KMS-11 (cell line): Measurements from ENCODE around the gene MAP6.

ENCODE experiments used
- H2AFZ ChIP-seq: fragments of 200-600 bp; sonication (generic); 2 replicates; pipeline ENCODE4 v1.6.1; 2016; ENCODE audit warnings: antibody characterized with exemption, mixed run types, low read depth
- H3K27ac ChIP-seq: fragments of 200-600 bp; sonication (generic); 2 replicates; pipeline ENCODE4 v1.6.1; 2016; ENCODE audit warnings: mild to moderate bottlenecking, mixed run types
- H3K27me3 ChIP-seq: fragments of 200-600 bp; sonication (generic); 2 replicates; pipeline ENCODE4 v1.6.1; 2017; ENCODE audit warnings: mild to moderate bottlenecking, low read depth, mixed run types, moderate library complexity; ENCODE audit not compliant: insufficient read depth
- H3K36me3 ChIP-seq: fragments of 200-600 bp; sonication (generic); 2 replicates; pipeline ENCODE4 v1.6.1; 2017; ENCODE audit warnings: mild to moderate bottlenecking, mixed run types; ENCODE audit not compliant: insufficient read depth
- H3K4me1 ChIP-seq: fragments of 200-600 bp; sonication (generic); 2 replicates; pipeline ENCODE4 v1.6.1; 2016; ENCODE audit warnings: mild to moderate bottlenecking, low read depth, mixed run types; ENCODE audit not compliant: poor library complexity, severe bottlenecking
- H3K4me2 ChIP-seq: fragments of 200-600 bp; sonication (generic); 2 replicates; pipeline ENCODE4 v1.7.0; 2016; ENCODE audit warnings: mild to moderate bottlenecking, mixed run types
- H3K4me3 ChIP-seq: fragments of 200-600 bp; sonication (generic); IDR thresholded peaks from 2 replicates; pipeline ENCODE4 v1.6.1; 2017; ENCODE audit warnings: low read depth, low read length, mixed read lengths; ENCODE audit not compliant: insufficient read depth
- H3K79me2 ChIP-seq: fragments of 200-600 bp; sonication (generic); 2 replicates; pipeline ENCODE4 v1.6.1; 2016; ENCODE audit warnings: low read depth, mixed run types; ENCODE audit not compliant: insufficient read depth
- H3K9ac ChIP-seq: fragments of 200-600 bp; sonication (generic); 2 replicates; pipeline ENCODE4 v1.6.1; 2016; ENCODE audit warnings: mild to moderate bottlenecking, mixed run types
- H4K20me1 ChIP-seq: fragments of 200-600 bp; sonication (generic); 2 replicates; pipeline ENCODE4 v1.6.1; 2016; ENCODE audit warnings: mild to moderate bottlenecking, mixed run types; ENCODE audit not compliant: insufficient read depth
- TF ChIP-seq, protein P1 (sequence below): fragments of 200-600 bp; sonication (generic); conservative IDR thresholded peaks from 2 replicates; pipeline ENCODE4 v1.6.1; 2017; ENCODE audit warnings: low read depth, mild to moderate bottlenecking, antibody characterized with exemption, low read length, moderate library complexity, mixed read lengths

MAP6 gene

DNA sequence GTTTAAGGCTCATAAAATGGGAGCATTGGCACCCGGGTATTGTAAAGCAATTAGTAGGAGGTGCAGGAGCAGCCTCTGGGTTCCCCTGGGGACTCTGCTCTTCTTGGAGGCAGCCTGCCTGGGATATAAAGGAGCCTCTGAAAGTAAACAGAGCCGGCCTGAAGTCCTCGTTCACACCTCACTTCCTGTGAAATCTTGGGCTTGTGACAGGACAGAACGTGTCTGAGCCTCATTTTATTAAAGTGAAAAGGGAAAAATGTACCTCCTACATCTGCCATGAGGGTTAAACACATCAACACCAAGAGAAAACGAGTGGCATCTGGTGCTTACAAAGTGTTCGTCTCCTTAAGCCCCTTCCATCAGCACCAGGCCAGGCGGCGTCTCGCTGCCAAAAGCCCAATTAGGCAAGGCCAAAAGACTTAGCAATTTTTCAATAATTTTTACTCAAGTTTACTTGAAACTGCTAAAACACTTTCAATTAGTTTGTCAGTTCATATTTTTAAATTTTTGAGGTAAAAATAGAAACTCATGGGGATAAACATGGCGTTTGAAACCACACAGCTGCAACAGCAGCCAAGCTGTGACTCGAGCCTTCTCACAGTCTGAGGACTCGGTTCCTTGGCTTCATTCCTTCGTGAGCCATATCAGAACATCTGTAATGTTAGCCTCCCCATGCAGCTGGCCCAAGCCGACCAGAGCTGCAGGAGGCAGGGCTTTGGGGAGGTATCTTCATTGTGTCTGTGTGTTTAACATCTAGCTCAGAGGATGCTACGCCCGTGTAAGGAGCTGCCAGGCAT is 33.6 kb downstream of the MAP6 start:
- Histone ChIP-seq H3K4me2 (no peak overlapping the region; the same call in 1 of the 2 replicates), H2AFZ (0 out of 2 replicates have a peak overlapping the region, but pooled peaks have one; percentile 5), H3K27ac (no peak overlapping the region), H3K4me3 (no peak overlapping the region), H3K9ac (no peak overlapping the region), H3K36me3 (no peaks in the 10 kb centered on the region), H3K4me1 (peaks cover 7% of the 10 kb centered on the region), H3K79me2 (no peaks in the 10 kb centered on the region), H3K27me3 (no peaks in the 10 kb centered on the region), H4K20me1 (no peaks in the 10 kb centered on the region)
- TF ChIP-seq, protein P1, sequence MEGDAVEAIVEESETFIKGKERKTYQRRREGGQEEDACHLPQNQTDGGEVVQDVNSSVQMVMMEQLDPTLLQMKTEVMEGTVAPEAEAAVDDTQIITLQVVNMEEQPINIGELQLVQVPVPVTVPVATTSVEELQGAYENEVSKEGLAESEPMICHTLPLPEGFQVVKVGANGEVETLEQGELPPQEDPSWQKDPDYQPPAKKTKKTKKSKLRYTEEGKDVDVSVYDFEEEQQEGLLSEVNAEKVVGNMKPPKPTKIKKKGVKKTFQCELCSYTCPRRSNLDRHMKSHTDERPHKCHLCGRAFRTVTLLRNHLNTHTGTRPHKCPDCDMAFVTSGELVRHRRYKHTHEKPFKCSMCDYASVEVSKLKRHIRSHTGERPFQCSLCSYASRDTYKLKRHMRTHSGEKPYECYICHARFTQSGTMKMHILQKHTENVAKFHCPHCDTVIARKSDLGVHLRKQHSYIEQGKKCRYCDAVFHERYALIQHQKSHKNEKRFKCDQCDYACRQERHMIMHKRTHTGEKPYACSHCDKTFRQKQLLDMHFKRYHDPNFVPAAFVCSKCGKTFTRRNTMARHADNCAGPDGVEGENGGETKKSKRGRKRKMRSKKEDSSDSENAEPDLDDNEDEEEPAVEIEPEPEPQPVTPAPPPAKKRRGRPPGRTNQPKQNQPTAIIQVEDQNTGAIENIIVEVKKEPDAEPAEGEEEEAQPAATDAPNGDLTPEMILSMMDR: no peak

DNA sequence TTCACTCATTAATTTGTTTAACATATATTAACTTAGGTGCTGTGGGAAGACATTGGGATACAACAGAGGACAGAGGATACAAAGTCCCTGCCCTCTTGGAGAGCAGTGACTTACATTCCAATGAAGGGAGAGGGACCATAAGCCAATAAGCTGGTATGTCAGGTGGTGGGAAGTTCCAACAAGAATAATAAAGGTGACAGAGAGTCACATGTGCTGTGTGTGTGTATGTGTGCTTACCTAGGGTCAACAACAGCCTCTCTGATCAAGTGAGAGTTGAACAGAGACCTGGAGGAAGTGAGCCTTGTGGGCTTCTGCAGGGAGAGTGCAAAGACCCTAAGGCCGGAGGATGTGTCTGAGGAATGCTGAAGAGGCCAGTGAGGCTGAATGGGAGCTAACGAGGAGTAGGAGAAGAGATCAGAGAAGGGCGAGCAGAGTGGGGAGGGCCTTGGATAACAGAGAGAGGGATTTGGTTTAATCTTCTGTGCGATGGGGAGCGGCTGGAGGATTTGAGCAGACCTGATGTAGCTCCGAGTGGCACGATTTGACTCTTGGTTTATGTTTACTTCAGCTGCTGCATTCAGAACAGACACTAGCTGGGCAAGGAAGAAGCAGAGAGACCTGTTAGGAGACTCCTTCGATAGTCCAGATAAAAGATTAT is 35.3 kb downstream of the MAP6 start:
- TF ChIP-seq, protein P1: no peak
- H3K4me3 ChIP-seq: no peak overlapping the region
- H4K20me1 ChIP-seq: no peaks in the 10 kb centered on the region
- no peaks in the 10 kb centered on the region for H3K36me3 ChIP-seq
- peaks cover 7% of the 10 kb centered on the region for H3K4me1 ChIP-seq
- H2AFZ ChIP-seq: no peak overlapping the region
- no peak overlapping the region for H3K4me2 ChIP-seq
- no peaks in the 10 kb centered on the region for H3K79me2 ChIP-seq
- no peak overlapping the region for H3K9ac ChIP-seq
- no peak overlapping the region for H3K27ac ChIP-seq
- no peaks in the 10 kb centered on the region for H3K27me3 ChIP-seq

DNA sequence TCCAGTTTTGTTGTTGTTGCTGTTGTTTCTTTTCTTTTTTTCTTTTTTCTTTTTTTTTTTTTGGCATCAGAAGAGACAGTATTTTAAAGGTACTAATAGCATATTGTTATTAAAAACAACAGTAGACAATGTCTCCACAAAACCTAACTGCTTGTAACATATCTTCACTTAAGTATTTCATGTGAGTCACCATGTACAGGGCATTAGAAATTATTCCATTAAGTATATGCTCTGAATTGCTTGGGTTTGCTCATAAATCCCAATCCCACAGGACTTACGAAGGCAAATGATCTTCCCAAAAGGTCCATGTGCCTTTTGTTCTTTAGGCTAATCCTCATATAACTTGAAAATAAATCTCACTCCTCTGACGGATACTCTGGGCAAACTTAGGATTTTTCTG is 35.9 kb downstream of the MAP6 start:
- no peaks in the 10 kb centered on the region for H3K36me3 ChIP-seq
- no peaks in the 10 kb centered on the region for H3K27me3 ChIP-seq
- no peaks in the 10 kb centered on the region for H4K20me1 ChIP-seq
- no peak overlapping the region for H3K4me2 ChIP-seq
- H2AFZ ChIP-seq: no peak overlapping the region
- TF ChIP-seq, protein P1: no peak
- peaks cover 7% of the 10 kb centered on the region for H3K4me1 ChIP-seq
- H3K79me2 ChIP-seq: no peaks in the 10 kb centered on the region
- no peak overlapping the region for H3K27ac ChIP-seq
- H3K4me3 ChIP-seq: no peak overlapping the region
- H3K9ac ChIP-seq: no peak overlapping the region

DNA sequence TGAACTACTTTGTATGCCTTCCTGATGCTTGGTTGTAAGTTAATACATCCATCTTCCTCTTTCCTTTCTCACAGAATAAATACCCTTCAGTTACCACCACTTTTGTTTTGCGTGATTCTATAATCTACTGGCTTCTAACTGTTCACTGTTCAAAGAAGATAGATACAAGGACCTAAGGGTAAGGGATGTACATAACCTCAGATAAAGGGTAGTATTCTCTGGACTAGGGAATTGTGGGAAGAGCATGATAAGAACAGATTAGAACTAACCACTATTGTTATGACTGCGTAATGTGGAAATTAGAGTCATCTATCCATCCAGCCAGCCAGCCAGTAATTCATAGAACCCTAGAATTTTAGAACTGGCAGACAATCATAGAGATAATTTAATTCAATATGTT is 36.4 kb downstream of the MAP6 start:
- Histone ChIP-seq H3K27ac (no peak overlapping the region), H3K4me1 (peaks cover 7% of the 10 kb centered on the region), H3K4me3 (no peak overlapping the region), H3K9ac (no peak overlapping the region), H4K20me1 (no peaks in the 10 kb centered on the region), H3K36me3 (no peaks in the 10 kb centered on the region), H2AFZ (no peak overlapping the region), H3K4me2 (no peak overlapping the region), H3K27me3 (no peaks in the 10 kb centered on the region), H3K79me2 (no peaks in the 10 kb centered on the region)
- TF ChIP-seq, protein P1: no peak
